Osteoblast (primary cell): ENCODE data around the gene NOL6. TPM values are rescaled to one million over a fixed set of nuclear protein-coding genes. Genes with fewer than 3 reads are reported as not detected.

ENCODE experiments used
- DNase-seq: peaks from one replicate; pipeline ENCODE4 v3.0.0; 2011; ENCODE audit warnings: low spot score, mixed read lengths; ENCODE audit not compliant: insufficient read length; ENCODE audit errors: missing footprints
- H2AFZ ChIP-seq: 2 replicates; pipeline ENCODE4 v1.6.0; 2011; ENCODE audit warnings: mild to moderate bottlenecking, low read length
- H3K27ac ChIP-seq: 2 replicates; pipeline ENCODE4 v1.5.1; 2011; ENCODE audit warnings: mild to moderate bottlenecking, low read depth, low read length, moderate library complexity
- H3K27me3 ChIP-seq: 2 replicates; pipeline ENCODE4 v1.6.0; 2012; ENCODE audit warnings: mild to moderate bottlenecking, control low read depth, inconsistent platforms, low read length, moderate library complexity; ENCODE audit not compliant: insufficient read depth
- H3K36me3 ChIP-seq: 2 replicates; pipeline ENCODE4 v1.5.1; 2011; ENCODE audit warnings: mild to moderate bottlenecking, low read length, control low read depth, moderate library complexity; ENCODE audit not compliant: insufficient read depth
- H3K4me1 ChIP-seq: 2 replicates; pipeline ENCODE4 v1.5.1; 2011; ENCODE audit warnings: mild to moderate bottlenecking, low read length, control low read depth, moderate library complexity; ENCODE audit not compliant: insufficient read depth
- H3K4me2 ChIP-seq: 2 replicates; pipeline ENCODE4 v1.6.0; 2011; ENCODE audit warnings: mild to moderate bottlenecking, low read length; ENCODE audit not compliant: insufficient read depth
- H3K4me3 ChIP-seq: fragments of 200-600 bp; sonication (generic); 3 replicates; pipeline ENCODE4 v1.5.1; 2012; ENCODE audit warnings: mild to moderate bottlenecking, low read length, inconsistent platforms; ENCODE audit not compliant: insufficient read depth
- H3K79me2 ChIP-seq: 2 replicates; pipeline ENCODE4 v1.6.0; 2012; ENCODE audit warnings: mild to moderate bottlenecking, low read length, control low read depth, inconsistent platforms; ENCODE audit not compliant: insufficient read depth
- H3K9me3 ChIP-seq: 2 replicates; pipeline ENCODE4 v1.5.1; 2011; ENCODE audit warnings: low read depth, low read length, control low read depth
- H4K20me1 ChIP-seq: 2 replicates; pipeline ENCODE4 v1.6.0; 2012; ENCODE audit warnings: mild to moderate bottlenecking, low read length, control low read depth; ENCODE audit not compliant: insufficient read depth
- total RNA-seq: library from RNA; depleted of rRNA; stranded (reverse); fragments of >200 nt; gene quantifications from 2 replicates; pipeline ENCODE4 v1.2.3, GENCODE V29; 2012
- TF ChIP-seq, protein P1 (sequence below): IDR thresholded peaks from 2 replicates; pipeline ENCODE4 v1.5.1; 2011; ENCODE audit warnings: mild to moderate bottlenecking, low read depth, low read length, moderate library complexity; ENCODE audit errors: extremely low read depth

NOL6 gene
- total RNA-seq, 1 donor = 23.5 TPM

DNA sequence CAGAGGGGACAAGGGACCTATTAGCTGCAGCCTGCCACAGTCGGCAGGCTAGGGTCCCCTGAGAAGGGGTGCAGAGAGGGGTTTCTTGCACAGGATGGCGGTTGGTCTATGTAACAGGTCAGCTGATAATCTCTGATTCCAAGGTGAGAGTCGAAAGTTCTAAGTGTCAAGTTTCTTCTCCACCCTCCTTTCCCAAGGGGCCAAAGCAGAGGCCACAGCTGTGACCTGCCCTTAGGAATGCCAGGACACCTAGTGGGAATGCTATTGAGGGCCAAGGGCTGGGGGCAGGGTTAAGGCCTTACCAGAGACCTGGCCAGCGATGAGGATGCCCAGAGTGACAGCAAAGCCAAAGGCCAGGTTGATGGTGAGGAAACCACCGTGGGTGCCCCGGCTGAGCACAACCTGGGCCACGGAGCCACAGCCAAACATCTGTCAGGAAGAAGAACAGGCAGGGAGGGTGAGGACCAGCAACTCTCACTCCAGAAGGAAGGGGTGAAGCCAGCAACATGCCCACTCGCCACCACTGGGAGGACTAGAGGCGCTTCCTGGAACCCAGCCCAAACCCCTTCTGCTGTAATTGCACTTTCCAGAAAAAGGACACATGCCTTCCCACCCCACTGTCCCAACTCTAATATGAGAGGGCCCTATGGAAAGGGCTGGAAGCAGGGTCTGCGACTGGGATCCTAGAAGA lies 30.1 kb downstream of the NOL6 start:
- Histone ChIP-seq H2AFZ (no peak overlapping the region), H3K27me3 (peaks cover 25% of the 10 kb centered on the region), H3K4me3 (no peak overlapping the region), H3K9me3 (no peaks in the 10 kb centered on the region), H3K79me2 (no peaks in the 10 kb centered on the region), H4K20me1 (no peaks in the 10 kb centered on the region), H3K4me2 (no peak overlapping the region), H3K4me1 (peaks cover 14% of the 10 kb centered on the region), H3K27ac (no peak overlapping the region), H3K36me3 (no peaks in the 10 kb centered on the region)
- TF ChIP-seq, protein P1, sequence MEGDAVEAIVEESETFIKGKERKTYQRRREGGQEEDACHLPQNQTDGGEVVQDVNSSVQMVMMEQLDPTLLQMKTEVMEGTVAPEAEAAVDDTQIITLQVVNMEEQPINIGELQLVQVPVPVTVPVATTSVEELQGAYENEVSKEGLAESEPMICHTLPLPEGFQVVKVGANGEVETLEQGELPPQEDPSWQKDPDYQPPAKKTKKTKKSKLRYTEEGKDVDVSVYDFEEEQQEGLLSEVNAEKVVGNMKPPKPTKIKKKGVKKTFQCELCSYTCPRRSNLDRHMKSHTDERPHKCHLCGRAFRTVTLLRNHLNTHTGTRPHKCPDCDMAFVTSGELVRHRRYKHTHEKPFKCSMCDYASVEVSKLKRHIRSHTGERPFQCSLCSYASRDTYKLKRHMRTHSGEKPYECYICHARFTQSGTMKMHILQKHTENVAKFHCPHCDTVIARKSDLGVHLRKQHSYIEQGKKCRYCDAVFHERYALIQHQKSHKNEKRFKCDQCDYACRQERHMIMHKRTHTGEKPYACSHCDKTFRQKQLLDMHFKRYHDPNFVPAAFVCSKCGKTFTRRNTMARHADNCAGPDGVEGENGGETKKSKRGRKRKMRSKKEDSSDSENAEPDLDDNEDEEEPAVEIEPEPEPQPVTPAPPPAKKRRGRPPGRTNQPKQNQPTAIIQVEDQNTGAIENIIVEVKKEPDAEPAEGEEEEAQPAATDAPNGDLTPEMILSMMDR = no peak
- DNase-seq = peak; percentile 56

- TF ChIP-seq, protein P1 = no peak
- H2AFZ ChIP-seq = no peak overlapping the region
These were observed 30.7 kb downstream of the NOL6 start for GRCh38 chr9:33443047-33443446.

GRCh38 chr9:33442125-33442524 lies 31.6 kb downstream of the NOL6 start:
- Histone ChIP-seq H2AFZ (no peak overlapping the region), H3K4me3 (no peak overlapping the region), H3K4me2 (no peak overlapping the region), H3K4me1 (peaks cover 7% of the 10 kb centered on the region), H3K9me3 (no peaks in the 10 kb centered on the region), H3K36me3 (no peaks in the 10 kb centered on the region), H4K20me1 (no peaks in the 10 kb centered on the region), H3K79me2 (no peaks in the 10 kb centered on the region), H3K27me3 (peaks cover 17% of the 10 kb centered on the region), H3K27ac (no peak overlapping the region)
- TF ChIP-seq, protein P1 = no peak
- DNase-seq = no peak

More at GRCh38 chr9:33443047-33443446, 30.7 kb downstream of the NOL6 start:
- DNase-seq = peak; percentile 62
- H3K27ac ChIP-seq = no peak overlapping the region
- H3K4me3 ChIP-seq = no peak overlapping the region
- no peaks in the 10 kb centered on the region for H3K79me2 ChIP-seq
- H3K9me3 ChIP-seq = no peaks in the 10 kb centered on the region
- peaks cover 14% of the 10 kb centered on the region for H3K4me1 ChIP-seq
- H3K27me3 ChIP-seq = peaks cover 20% of the 10 kb centered on the region
- H3K36me3 ChIP-seq = no peaks in the 10 kb centered on the region
- H4K20me1 ChIP-seq = no peaks in the 10 kb centered on the region
- no peak overlapping the region for H3K4me2 ChIP-seq

- no peak overlapping the region for H3K4me2 ChIP-seq
- H3K9me3 ChIP-seq = no peaks in the 10 kb centered on the region
- H4K20me1 ChIP-seq = no peaks in the 10 kb centered on the region
- TF ChIP-seq, protein P1 = no peak
- no peak overlapping the region for H2AFZ ChIP-seq
- H3K27me3 ChIP-seq = peaks cover 28% of the 10 kb centered on the region
- H3K27ac ChIP-seq = no peak overlapping the region
- peak; percentile 61 for DNase-seq
- no peaks in the 10 kb centered on the region for H3K79me2 ChIP-seq
- H3K4me1 ChIP-seq = no peaks in the 10 kb centered on the region
- no peaks in the 10 kb centered on the region for H3K36me3 ChIP-seq
- no peak overlapping the region for H3K4me3 ChIP-seq
These were observed 33.1 kb downstream of the NOL6 start for GRCh38 chr9:33440609-33441008.
